ENCODE results near the gene DPPA3.
"Not testable (repeated sequence)": the region's sequence is repeated elsewhere in the genome, so short reads cannot be mapped to it uniquely, and the experiment has no call there.

The DPPA3 gene

GRCh38 chr12:7731486-7731885 is 20.3 kb downstream of the DPPA3 start:
- H3K9me3 ChIP-seq (ENCODE audit: control insufficient read depth in 1 of 2, low read length in 2 of 2): no peaks in the 10 kb centered on the region
- no peak overlapping the region for H3K27ac ChIP-seq (ENCODE audit: low read length)
- H3K36me3 ChIP-seq (ENCODE audit: control insufficient read depth in 1 of 2, insufficient read depth in 2 of 2, low read length in 2 of 2): no peaks in the 10 kb centered on the region
- H3K4me1 ChIP-seq (ENCODE audit: control insufficient read depth in 1 of 2, insufficient read depth in 2 of 2, low read length in 2 of 2): no peaks in the 10 kb centered on the region
- no peak overlapping the region for H3K4me3 ChIP-seq (ENCODE audit: low read depth in 1 of 2, low read length in 2 of 2)
- H3K27me3 ChIP-seq (ENCODE audit: low read depth, low read length): no peaks in the 10 kb centered on the region

GRCh38 chr12:7732993-7733392 is 21.8 kb downstream of the DPPA3 start:
- Histone ChIP-seq H3K36me3 (ENCODE audit: control insufficient read depth in 1 of 2, insufficient read depth in 2 of 2, low read length in 2 of 2) (no peaks in the 10 kb centered on the region), H3K27ac (ENCODE audit: low read length) (no peak overlapping the region), H3K9me3 (ENCODE audit: control insufficient read depth in 1 of 2, low read length in 2 of 2) (no peaks in the 10 kb centered on the region), H3K4me3 (ENCODE audit: low read depth in 1 of 2, low read length in 2 of 2) (no peak overlapping the region), H3K27me3 (ENCODE audit: low read depth, low read length) (no peaks in the 10 kb centered on the region), H3K4me1 (ENCODE audit: control insufficient read depth in 1 of 2, insufficient read depth in 2 of 2, low read length in 2 of 2) (no peaks in the 10 kb centered on the region)

- Histone ChIP-seq H3K36me3 (ENCODE audit: control insufficient read depth in 1 of 2, insufficient read depth in 2 of 2, low read length in 2 of 2) (no peaks in the 10 kb centered on the region), H3K9me3 (ENCODE audit: control insufficient read depth in 1 of 2, low read length in 2 of 2) (no peaks in the 10 kb centered on the region), H3K27me3 (ENCODE audit: low read depth, low read length) (no peaks in the 10 kb centered on the region), H3K4me1 (ENCODE audit: control insufficient read depth in 1 of 2, insufficient read depth in 2 of 2, low read length in 2 of 2) (no peaks in the 10 kb centered on the region), H3K4me3 (ENCODE audit: low read depth in 1 of 2, low read length in 2 of 2) (no peak within 1 kb of the TSS), H3K27ac (ENCODE audit: low read length) (no peak within 1 kb of the TSS)
These were observed 36.0 kb downstream of the DPPA3 start, which contains the start of gene CLEC4C for GRCh38 chr12:7747246-7747645. Gene CLEC4C, minus strand, starts transcription at chr12:7747375. Its CDS starts 27 bp downstream, at chr12:7747348.

DNA sequence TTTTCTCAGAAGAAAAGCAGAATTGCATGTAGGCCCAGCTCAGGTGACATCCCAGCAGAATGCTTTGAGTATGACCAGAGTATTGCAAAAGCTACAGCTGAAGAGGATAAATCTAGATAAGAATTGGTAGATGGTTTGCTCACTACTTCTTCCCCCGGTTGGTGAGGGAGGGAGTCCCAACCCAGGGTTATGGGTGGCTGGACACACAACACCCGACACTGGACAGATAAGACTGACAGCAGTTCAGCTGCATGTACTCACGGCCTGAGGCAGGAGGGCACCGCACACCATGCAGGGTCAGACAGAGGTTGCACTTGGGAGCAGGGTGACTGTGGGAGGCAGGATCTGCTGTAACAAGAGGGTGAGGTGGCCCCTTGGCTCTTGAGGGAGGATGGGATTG is 37.6 kb downstream of the DPPA3 start:
- no peaks in the 10 kb centered on the region for H3K36me3 ChIP-seq (ENCODE audit: control insufficient read depth in 1 of 2, insufficient read depth in 2 of 2, low read length in 2 of 2)

DNA sequence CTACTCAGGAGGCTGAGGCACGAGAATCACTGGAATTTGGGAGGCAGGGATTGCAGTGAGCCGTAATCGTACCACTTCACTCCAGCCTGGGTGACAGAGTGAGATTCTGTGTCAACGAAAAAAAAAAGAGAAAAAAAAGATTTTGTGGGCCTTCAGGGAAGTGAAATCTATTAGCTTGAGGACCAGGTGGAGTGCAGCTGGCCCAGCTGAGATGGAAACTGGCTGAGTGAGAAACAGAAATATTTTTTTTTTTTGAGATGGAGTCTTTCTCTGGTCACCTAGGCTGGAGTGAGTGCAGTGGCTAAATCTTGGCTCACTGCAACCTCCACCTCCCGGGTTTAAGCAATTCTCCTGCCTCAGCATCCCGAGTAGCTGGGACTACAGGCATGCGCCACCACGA is 38.2 kb downstream of the DPPA3 start:
- no peak overlapping the region for H3K27ac ChIP-seq (ENCODE audit: low read length)
- no peaks in the 10 kb centered on the region for H3K4me1 ChIP-seq (ENCODE audit: control insufficient read depth in 1 of 2, insufficient read depth in 2 of 2, low read length in 2 of 2)
- H3K36me3 ChIP-seq (ENCODE audit: control insufficient read depth in 1 of 2, insufficient read depth in 2 of 2, low read length in 2 of 2): no peaks in the 10 kb centered on the region
- H3K9me3 ChIP-seq (ENCODE audit: control insufficient read depth in 1 of 2, low read length in 2 of 2): no peaks in the 10 kb centered on the region
- no peaks in the 10 kb centered on the region for H3K27me3 ChIP-seq (ENCODE audit: low read depth, low read length)
- no peak overlapping the region for H3K4me3 ChIP-seq (ENCODE audit: low read depth in 1 of 2, low read length in 2 of 2)

More for the DNA sequence above, 37.6 kb downstream of the DPPA3 start:
- no peak overlapping the region for H3K27ac ChIP-seq (ENCODE audit: low read length)
- no peak overlapping the region for H3K4me3 ChIP-seq (ENCODE audit: low read depth in 1 of 2, low read length in 2 of 2)
- H3K9me3 ChIP-seq (ENCODE audit: control insufficient read depth in 1 of 2, low read length in 2 of 2): no peaks in the 10 kb centered on the region
- H3K4me1 ChIP-seq (ENCODE audit: control insufficient read depth in 1 of 2, insufficient read depth in 2 of 2, low read length in 2 of 2): no peaks in the 10 kb centered on the region
- H3K27me3 ChIP-seq (ENCODE audit: low read depth, low read length): no peaks in the 10 kb centered on the region

DNA sequence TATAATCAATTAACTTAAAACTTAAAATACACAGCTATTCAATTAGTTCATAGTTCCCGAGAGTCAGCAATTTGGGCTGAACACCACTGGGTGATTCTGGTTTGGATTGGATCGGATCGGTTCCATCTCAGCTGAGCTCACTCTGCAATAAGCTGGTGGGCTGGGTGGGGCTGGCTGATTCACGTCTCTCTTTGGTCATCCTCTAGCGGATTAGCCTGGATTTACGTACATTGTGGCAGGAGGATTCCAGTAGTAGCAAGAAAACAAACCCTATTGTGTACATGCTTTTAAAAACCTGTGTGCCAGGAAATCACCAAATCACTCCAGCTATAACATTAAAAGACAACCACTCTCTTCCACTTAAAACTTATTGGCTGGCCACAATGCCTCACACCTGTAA is 39.1 kb downstream of the DPPA3 start:
- H3K4me3 ChIP-seq (ENCODE audit: low read depth in 1 of 2, low read length in 2 of 2): no peak overlapping the region
- H3K4me1 ChIP-seq (ENCODE audit: control insufficient read depth in 1 of 2, insufficient read depth in 2 of 2, low read length in 2 of 2): no peaks in the 10 kb centered on the region
- H3K27ac ChIP-seq (ENCODE audit: low read length): no peak overlapping the region
- no peaks in the 10 kb centered on the region for H3K9me3 ChIP-seq (ENCODE audit: control insufficient read depth in 1 of 2, low read length in 2 of 2)
- no peaks in the 10 kb centered on the region for H3K36me3 ChIP-seq (ENCODE audit: control insufficient read depth in 1 of 2, insufficient read depth in 2 of 2, low read length in 2 of 2)
- H3K27me3 ChIP-seq (ENCODE audit: low read depth, low read length): no peaks in the 10 kb centered on the region

GRCh38 chr12:7751394-7751793 is 40.2 kb downstream of the DPPA3 start:
- Histone ChIP-seq H3K27ac (ENCODE audit: low read length) (no peak overlapping the region), H3K36me3 (ENCODE audit: control insufficient read depth in 1 of 2, insufficient read depth in 2 of 2, low read length in 2 of 2) (no peaks in the 10 kb centered on the region), H3K9me3 (ENCODE audit: control insufficient read depth in 1 of 2, low read length in 2 of 2) (no peaks in the 10 kb centered on the region), H3K4me3 (ENCODE audit: low read depth in 1 of 2, low read length in 2 of 2) (no peak overlapping the region), H3K4me1 (ENCODE audit: control insufficient read depth in 1 of 2, insufficient read depth in 2 of 2, low read length in 2 of 2) (no peaks in the 10 kb centered on the region), H3K27me3 (ENCODE audit: low read depth, low read length) (no peaks in the 10 kb centered on the region)

- H3K36me3 ChIP-seq (ENCODE audit: control insufficient read depth in 1 of 2, insufficient read depth in 2 of 2, low read length in 2 of 2); H3K27ac ChIP-seq (ENCODE audit: low read length); H3K27me3 ChIP-seq (ENCODE audit: low read depth, low read length); H3K4me3 ChIP-seq (ENCODE audit: low read depth in 1 of 2, low read length in 2 of 2); H3K4me1 ChIP-seq (ENCODE audit: control insufficient read depth in 1 of 2, insufficient read depth in 2 of 2, low read length in 2 of 2); H3K9me3 ChIP-seq (ENCODE audit: control insufficient read depth in 1 of 2, low read length in 2 of 2): not testable (repeated sequence)
These were observed 41.0 kb downstream of the DPPA3 start for GRCh38 chr12:7751941-7752922.

GRCh38 chr12:7755668-7756067 is 44.4 kb downstream of the DPPA3 start:
- not testable (repeated sequence) for H3K36me3 ChIP-seq (ENCODE audit: control insufficient read depth in 1 of 2, insufficient read depth in 2 of 2, low read length in 2 of 2); H3K27ac ChIP-seq (ENCODE audit: low read length); H3K4me3 ChIP-seq (ENCODE audit: low read depth in 1 of 2, low read length in 2 of 2); H3K4me1 ChIP-seq (ENCODE audit: control insufficient read depth in 1 of 2, insufficient read depth in 2 of 2, low read length in 2 of 2); H3K9me3 ChIP-seq (ENCODE audit: control insufficient read depth in 1 of 2, low read length in 2 of 2); H3K27me3 ChIP-seq (ENCODE audit: low read depth, low read length)

- H3K4me1 ChIP-seq (ENCODE audit: control insufficient read depth in 1 of 2, insufficient read depth in 2 of 2, low read length in 2 of 2): no peaks in the 10 kb centered on the region
- H3K9me3 ChIP-seq (ENCODE audit: control insufficient read depth in 1 of 2, low read length in 2 of 2): no peaks in the 10 kb centered on the region
- H3K27me3 ChIP-seq (ENCODE audit: low read depth, low read length): no peaks in the 10 kb centered on the region
- H3K36me3 ChIP-seq (ENCODE audit: control insufficient read depth in 1 of 2, insufficient read depth in 2 of 2, low read length in 2 of 2): no peaks in the 10 kb centered on the region
- H3K4me3 ChIP-seq (ENCODE audit: low read depth in 1 of 2, low read length in 2 of 2): no peak overlapping the region
- no peak overlapping the region for H3K27ac ChIP-seq (ENCODE audit: low read length)
These were observed 45.8 kb downstream of the DPPA3 start for GRCh38 chr12:7756993-7757392.

DNA sequence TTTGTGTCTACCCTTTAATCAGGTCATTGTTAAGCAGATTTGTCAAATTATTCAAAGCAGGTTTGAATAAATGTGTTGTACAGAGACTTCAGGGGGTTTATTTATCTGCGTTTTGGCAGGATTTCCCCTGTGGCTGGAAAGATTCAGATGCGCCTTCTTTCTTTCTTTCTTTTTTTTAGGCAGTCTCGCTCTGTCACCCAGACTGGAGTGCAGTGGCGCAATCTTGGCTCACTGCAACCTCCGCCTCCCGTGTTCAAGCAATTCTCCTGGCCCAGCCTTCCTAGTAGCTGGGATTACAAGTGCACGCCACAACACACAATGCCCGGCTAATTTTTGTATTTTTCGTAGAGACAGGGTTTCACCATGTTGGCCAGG is 47.5 kb downstream of the DPPA3 start:
- H3K27ac ChIP-seq (ENCODE audit: low read length): no peak overlapping the region
- H3K36me3 ChIP-seq (ENCODE audit: control insufficient read depth in 1 of 2, insufficient read depth in 2 of 2, low read length in 2 of 2): no peaks in the 10 kb centered on the region
- H3K4me1 ChIP-seq (ENCODE audit: control insufficient read depth in 1 of 2, insufficient read depth in 2 of 2, low read length in 2 of 2): no peaks in the 10 kb centered on the region
- no peaks in the 10 kb centered on the region for H3K9me3 ChIP-seq (ENCODE audit: control insufficient read depth in 1 of 2, low read length in 2 of 2)
- H3K27me3 ChIP-seq (ENCODE audit: low read depth, low read length): no peaks in the 10 kb centered on the region
- H3K4me3 ChIP-seq (ENCODE audit: low read depth in 1 of 2, low read length in 2 of 2): no peak overlapping the region
